Stimulated activated CD4-positive, alpha-beta T cell treated with anti-CD3 and anti-CD28 coated beads, Interleukin-4, amount 100 ng/mL, for 4 hours (primary cell): Measurements from ENCODE around the gene DDT.
"Not testable (repeated sequence)": the region's sequence is repeated elsewhere in the genome, so short reads cannot be mapped to it uniquely, and the experiment has no call there.

Experiments used
- DNase-seq, 2 experiments: peaks; one replicate each; pipeline ENCODE4 v3.0.0-alpha.2; 2020

Gene DDT

DNA sequence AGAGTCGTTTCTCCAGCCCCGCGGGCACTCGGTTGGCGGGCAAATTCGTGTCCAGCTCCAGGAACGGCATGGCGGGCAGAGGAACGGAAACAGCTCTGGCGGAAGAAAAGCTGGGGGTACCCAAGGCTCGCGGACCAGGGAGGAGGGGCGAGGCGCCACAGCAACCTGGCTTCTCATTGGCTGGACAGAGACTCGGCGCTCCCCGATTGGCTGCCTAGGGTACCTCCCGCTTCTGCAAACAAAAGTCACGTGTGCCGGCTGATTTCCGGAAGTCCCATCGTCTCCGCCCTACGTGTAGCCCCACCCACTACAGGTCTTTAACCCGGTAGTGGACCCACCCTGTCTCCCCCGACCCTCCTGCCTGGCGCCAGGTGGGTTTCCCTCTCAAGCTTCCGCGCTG, at the start of gene DDT:
Gene DDT (minus strand): TSS at position 97 of the 400 bp plus-strand sequence. CDS start 27 bp downstream, at position 70.
- not testable (repeated sequence) for DNase-seq

DNA sequence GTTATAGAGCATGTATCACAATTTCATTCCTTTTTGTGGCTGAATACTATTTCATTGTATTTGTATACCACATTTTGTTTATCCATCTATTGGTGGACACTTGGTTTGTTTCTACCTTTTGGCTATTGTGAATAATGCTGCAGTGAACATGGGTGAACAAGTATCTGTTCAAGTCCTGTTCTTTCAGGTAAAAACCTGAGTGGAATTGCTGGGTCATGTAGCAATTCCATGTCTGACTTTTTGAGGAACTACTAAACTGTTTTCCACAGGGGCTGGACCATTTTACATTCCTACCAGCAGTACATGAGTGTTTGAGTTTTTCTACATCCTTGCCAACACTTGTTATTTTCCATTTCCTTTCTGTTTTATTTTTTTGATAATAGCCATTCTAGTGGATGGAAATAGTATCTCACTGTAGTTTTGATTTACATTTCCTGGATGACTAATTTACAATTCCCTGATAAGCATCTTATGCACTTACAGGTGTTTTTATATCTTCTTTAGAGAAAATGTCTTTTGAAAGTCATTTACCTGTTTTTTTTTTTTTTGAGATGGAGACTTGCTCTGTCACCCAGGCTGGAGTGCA, 49.1 kb upstream of the DDT start:
- DNase-seq, result no peak

- DNase-seq, result no peak
Observed at GRCh38 chr22:24021304-24021703, 47.1 kb upstream of the DDT start.

DNA sequence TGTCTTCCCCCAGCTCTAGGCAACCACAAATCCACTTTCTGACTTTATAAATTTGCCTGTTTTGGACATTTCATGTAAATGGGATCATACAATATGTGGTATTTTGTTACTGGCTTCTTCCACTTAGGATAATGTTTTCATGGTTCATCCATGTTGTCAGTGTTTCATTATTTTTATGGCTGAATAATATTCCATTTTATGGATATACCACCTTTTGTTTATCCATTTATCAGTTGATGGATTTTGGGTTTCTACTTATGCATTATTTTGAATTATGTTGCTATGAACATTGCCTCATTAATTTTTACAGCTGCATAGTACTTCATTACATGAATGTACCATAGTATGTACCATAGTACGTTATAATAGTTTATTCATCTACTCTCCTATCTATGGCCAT, 41.9 kb upstream of the DDT start:
- DNase-seq, result no peak

- DNase-seq, result no peak
Observed at GRCh38 chr22:24011735-24012068, 37.5 kb upstream of the DDT start.

DNA sequence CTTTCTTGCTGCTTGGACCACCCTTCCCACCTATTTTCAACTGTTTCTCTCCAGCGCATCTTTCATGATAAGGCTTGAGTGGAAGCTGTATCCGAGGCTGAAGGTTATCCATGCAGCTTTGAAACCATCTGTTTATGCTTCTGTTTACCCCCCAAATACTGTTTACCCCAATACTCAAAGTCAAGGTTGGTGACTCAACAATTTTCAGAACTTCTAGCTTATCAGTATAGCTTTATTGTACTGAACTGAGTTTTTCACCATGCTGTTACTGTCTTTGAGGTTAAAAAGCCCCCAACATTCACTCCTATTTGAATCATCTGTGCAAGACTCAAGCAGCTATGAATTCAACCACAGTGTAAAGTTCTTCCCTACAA, 35.8 kb upstream of the DDT start:
- DNase-seq, result no peak

- no peak for DNase-seq
Observed at GRCh38 chr22:24009227-24010017, 35.2 kb upstream of the DDT start.

DNA sequence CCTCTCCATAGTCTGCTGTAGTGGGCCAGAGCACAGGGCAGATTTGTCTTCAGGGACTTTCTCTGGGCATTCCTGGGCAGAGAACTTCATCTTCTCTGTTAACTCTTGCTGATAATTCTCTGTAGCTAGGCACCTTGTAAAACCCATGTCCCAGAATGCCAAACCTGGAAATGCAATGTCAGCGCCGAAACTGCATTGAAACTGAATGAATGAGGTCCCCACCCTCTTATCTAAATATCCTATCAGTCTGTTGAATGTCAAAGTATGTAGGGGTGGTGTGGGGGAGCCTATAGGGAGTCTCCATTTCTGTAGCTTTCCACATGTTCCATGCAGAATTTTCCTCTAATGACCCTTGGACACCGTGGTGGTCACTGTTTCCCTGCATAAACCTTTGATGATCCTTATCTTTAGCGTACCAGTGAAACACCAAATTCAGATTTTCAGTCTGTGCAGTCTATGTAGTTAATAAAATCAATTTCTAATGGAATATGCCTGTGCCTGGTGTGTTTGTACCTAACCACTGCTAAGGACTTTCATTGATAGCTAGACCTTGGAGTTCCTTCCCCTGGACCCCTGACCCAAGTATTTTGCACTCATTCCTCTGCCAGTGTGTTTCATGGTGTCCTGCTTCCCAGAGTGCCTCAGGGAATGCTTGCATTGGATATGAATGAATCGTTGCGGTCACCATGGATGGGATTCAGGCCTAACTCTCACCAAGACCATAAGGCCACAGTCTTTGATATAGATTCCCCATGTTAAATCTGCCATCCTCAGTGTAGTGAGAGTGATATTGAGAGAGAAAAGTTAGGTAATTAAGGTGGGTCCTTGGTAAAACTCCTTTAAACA, 34.4 kb upstream of the DDT start:
- DNase-seq, result no peak

DNA sequence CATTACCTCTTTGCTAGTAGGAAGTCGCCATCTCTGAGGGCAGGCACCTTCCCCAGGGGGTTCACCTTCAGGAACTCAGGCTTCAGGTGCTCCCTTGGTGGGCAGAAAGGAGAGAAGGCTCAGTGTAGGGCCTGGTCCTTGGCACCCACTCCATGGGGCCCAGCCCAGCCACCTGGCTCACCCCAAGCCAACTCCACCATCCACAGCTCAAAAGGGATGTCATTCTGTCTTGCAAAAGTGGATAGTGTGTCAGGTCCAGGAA, 33.7 kb upstream of the DDT start:
- no peak for DNase-seq

GRCh38 chr22:24007253-24008021, 33.2 kb upstream of the DDT start:
- no peak for DNase-seq

DNA sequence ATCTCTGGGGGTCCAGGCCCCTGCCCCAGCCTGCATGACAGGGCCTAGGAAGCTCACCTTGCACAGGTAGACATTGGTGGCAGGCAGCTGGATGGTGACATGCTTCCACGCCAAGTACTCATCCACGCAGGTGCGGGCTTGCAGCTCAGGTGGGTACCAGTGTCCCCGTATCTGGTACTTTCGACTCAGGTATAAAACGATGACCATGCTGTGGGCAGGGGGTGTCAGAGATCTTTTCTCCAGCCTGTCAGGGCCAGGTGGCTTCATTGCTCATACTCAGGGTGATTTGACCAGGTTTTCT, 32.6 kb upstream of the DDT start:
- DNase-seq, result no peak

DNA sequence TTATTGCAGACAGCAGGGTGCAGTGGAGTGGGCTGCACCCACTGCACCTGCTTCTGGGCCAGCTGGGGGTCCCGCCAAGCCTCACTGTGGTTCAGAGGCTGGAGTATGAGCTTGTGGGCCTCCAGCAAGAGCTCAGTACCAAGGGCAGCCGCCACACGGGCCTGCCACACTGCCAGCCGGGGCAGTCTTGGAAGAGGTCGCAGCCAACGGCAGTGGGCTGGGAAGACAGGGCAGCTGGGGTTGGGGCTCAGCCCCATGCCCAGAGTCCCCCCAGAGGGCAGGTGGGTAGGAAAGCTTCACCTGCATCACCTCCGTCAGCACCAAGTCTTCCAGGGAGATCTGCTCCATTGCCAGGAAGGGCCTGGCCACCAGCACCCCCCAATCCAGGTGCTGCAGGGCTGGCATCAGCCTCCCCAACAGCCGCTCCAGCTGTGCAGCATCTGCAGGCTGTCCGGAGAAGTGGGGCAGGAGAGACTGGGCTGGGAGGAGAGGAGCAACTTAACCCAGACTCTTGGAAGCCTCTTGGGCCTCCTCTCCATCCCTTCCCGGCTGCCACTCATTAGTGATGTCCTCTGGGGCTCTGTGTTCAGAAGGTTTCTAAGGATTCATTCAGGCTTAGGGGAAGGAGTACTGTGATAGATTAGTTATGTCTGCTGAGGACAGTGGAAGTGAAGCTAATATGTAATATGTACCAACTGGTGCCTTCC, 32.1 kb upstream of the DDT start:
- DNase-seq, result no peak

- no peak for DNase-seq
Observed at GRCh38 chr22:24005201-24005600, 31.0 kb upstream of the DDT start, which contains the start of gene GSTT4. Gene GSTT4, minus strand, starts transcription at chr22:24005453. Its CDS starts 97 bp downstream, at chr22:24005356.

DNA sequence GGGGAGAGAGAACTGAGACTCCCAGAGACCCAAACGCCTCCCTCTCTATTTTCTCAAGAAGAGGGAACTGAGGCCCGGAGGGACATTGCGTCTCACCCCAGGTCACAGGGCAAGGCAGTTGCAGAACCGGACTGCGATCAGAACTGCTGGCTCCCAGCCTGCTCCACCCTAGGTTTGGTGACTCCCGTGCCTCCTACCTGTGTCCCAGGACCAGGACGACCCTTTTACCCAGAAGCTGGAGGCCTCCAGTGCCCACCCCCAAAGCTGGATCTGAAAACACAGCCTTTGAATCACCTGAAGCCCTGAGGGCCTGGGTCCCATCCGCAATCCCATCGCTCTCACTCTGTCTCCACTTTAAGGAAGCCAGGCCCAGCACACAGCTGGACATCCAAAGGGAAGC, 29.6 kb upstream of the DDT start:
- DNase-seq, result no peak

DNA sequence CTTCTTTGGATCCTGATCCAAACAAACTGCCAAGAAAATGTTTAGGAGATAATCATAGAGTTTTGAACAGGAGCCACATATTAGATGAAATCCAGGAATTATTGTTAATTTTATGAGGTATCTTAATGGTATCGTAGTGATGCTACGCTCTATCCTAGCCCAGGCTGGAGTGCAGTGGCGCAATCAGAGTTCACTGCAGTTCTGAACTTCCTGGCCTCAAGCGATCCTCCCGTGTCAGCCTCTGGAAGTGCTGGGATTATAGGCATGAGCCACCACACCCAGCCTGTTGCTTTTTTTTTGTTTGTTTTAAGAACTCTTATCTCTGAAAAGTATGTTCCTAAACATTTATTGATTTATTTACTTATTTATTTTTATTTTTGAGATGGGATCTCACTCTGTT, 28.6 kb upstream of the DDT start:
- DNase-seq, result no peak

- DNase-seq, result no peak
Observed at GRCh38 chr22:24002272-24002671, 28.0 kb upstream of the DDT start.

GRCh38 chr22:24001314-24001713, 27.1 kb upstream of the DDT start:
- DNase-seq, result no peak

DNA sequence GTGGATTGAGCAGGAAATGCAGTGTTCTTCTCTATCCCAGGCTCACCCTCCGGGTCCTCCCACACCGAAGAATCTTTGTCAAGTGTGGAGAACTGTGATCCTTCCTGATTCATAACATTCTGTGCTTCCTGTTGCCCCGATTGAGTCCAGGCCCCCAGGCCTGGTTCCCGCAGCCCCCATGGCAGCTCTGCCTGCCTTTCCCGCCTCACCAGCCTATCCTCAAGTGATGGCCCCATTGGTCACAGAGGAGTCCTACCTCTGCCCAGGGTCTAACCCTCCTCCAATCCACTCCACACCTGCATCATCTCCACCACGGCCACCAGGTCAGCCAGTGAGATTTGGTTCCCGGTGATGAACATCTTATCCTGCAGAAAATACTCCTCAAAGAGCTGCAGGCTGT, 25.5 kb upstream of the DDT start:
- DNase-seq, result not testable (repeated sequence)

GRCh38 chr22:23997092-23997491, 22.9 kb upstream of the DDT start:
- DNase-seq, result no peak

- DNase-seq, result not testable (repeated sequence)
Observed at GRCh38 chr22:23993581-23994177, 19.4 kb upstream of the DDT start.

GRCh38 chr22:23993080-23993479, 18.8 kb upstream of the DDT start:
- DNase-seq, result not testable (repeated sequence)

DNA sequence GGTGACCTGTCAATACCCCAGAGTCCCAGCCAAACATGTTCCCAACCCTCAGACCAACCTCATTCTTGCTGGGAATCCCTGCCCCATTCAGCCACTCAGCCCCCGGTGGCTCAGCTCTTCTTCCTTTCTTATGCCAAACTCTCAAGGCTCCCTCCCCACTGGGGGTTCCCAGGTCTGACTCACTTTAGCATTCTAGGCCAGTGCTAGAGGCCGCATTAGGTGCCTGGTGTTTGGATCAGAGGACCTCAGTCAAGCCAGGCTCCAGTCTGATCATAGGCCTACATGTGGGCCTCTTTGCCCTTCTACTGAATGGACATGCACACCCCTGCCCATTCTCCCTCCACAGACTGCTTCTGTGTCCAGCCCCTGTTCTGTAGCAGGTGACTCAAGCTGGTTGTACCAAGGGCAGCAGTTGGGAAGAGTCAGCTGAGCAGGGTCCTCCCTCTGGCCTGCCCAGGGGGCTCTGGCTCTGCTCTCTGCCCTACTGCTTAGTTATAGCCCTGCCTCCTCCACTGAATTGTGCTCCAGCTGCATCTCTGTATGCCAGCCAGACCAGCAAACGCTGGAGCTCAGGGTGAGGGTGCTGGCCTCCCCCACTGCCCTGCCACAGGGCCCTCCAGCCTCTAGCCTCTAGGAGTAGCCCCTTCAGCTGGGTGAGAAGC, 15.5 kb upstream of the DDT start:
- DNase-seq, result not testable (repeated sequence)
